Measurements from ENCODE around the gene COLEC12. TPM values are rescaled to one million over a fixed set of nuclear protein-coding genes. Genes with fewer than 3 reads are reported as not detected.
A peak's percentile ranks its signal among the peaks of the same experiment; 100 is the strongest.

COLEC12 gene
- total RNA-seq, 1 donor from 2014 or later, result 7.3 TPM

DNA sequence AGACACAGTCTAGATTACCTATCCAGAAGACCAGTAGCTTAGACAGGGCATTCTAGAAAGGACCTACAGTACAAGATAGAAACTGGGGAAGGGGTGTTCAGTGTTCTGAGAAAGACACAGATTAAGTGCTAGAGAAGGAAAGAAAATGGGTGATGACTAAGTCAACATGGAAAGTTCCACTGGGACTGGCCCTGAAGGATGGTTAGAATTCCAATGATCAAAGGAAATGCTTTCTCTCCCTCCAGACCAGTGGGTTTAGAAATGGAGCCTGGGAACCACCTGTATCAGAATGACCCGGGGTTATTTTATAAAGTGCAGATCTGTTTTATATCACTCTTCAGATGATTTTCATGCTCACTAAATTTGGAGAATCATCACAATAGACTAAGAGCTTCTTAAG is 5.8 kb upstream of the COLEC12 start:
- H3K27me3 ChIP-seq (ENCODE audit: low read depth), result peaks cover 27% of the 10 kb centered on the region
- TF ChIP-seq, protein P1, sequence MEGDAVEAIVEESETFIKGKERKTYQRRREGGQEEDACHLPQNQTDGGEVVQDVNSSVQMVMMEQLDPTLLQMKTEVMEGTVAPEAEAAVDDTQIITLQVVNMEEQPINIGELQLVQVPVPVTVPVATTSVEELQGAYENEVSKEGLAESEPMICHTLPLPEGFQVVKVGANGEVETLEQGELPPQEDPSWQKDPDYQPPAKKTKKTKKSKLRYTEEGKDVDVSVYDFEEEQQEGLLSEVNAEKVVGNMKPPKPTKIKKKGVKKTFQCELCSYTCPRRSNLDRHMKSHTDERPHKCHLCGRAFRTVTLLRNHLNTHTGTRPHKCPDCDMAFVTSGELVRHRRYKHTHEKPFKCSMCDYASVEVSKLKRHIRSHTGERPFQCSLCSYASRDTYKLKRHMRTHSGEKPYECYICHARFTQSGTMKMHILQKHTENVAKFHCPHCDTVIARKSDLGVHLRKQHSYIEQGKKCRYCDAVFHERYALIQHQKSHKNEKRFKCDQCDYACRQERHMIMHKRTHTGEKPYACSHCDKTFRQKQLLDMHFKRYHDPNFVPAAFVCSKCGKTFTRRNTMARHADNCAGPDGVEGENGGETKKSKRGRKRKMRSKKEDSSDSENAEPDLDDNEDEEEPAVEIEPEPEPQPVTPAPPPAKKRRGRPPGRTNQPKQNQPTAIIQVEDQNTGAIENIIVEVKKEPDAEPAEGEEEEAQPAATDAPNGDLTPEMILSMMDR (IDR thresholded peaks at IDR 0.05; ENCODE audit: borderline replicate concordance), result no peak
- H3K27ac ChIP-seq (replicated peaks), result no peak overlapping the region
- no peak for DNase-seq
- H3K4me1 ChIP-seq, result no peaks in the 10 kb centered on the region
- no peaks in the 10 kb centered on the region for H3K36me3 ChIP-seq
- H3K4me3 ChIP-seq, result no peak overlapping the region
- no peaks in the 10 kb centered on the region for H3K9me3 ChIP-seq (replicated peaks)
- intact Hi-C loops (cut with micrococcal nuclease), result no loop called here

DNA sequence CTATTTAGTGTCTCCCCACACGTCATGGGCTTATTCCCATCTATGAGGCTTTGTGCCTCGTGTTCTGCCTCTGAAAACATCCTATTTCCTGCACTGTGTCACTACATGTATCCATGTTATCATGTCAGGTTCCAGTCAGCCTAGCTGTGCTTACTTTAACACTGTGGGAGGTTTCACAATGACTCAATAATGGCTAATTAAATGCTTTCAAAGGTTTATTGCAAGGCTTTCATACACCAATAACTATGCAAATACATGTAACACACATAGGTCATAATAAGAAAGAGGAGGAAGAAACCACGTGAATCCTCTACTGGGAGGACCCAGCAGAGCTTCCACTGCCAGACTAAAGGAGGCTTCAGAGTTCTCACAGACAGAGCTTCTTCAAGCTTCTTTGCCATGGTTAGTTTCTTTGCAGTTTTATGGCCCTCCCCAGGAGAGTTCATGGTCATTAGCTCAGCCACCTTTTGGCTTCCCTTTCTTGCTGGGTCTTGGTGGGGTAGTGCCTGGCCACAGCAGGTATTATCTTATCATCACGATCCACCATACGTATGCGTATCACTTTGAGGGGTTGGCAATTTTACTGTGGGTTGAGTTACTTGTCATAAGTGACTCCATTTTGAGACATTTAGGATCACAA is 5.1 kb upstream of the COLEC12 start:
- H3K36me3 ChIP-seq, result no peaks in the 10 kb centered on the region
- peaks cover 33% of the 10 kb centered on the region for H3K27me3 ChIP-seq (ENCODE audit: low read depth)
- no peaks in the 10 kb centered on the region for H3K9me3 ChIP-seq (replicated peaks)
- H3K4me3 ChIP-seq, result no peak overlapping the region
- intact Hi-C loops (cut with micrococcal nuclease), result no loop called here
- H3K27ac ChIP-seq (replicated peaks), result no peak overlapping the region
- no peak for DNase-seq
- H3K4me1 ChIP-seq, result peaks cover 4% of the 10 kb centered on the region
- TF ChIP-seq, protein P1 (IDR thresholded peaks at IDR 0.05; ENCODE audit: borderline replicate concordance), result no peak

DNA sequence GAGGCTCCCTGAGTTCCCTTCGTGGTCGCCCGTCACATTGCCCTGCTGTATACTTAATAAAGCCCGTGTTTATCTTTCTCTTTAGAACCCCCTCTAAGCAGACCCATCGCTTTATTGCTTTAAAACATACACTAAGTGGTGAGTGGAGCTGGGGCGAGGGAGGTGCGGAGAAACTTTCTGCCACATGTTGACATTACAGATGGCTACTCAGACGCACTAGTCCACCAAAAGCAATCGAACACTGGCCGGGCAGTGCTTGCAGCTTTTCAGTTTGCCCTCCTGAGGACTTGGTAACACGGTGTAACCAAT is 859 bp upstream of the COLEC12 start:
- intact Hi-C loops (cut with micrococcal nuclease), result no loop called here
- peak overlapping the region; percentile 61 for H3K4me3 ChIP-seq
- peaks cover 76% of the 10 kb centered on the region for H3K27me3 ChIP-seq (ENCODE audit: low read depth)
- no peak for DNase-seq
- peaks cover 22% of the 10 kb centered on the region for H3K4me1 ChIP-seq
- TF ChIP-seq, protein P1 (IDR thresholded peaks at IDR 0.05; ENCODE audit: borderline replicate concordance), result no peak
- H3K9me3 ChIP-seq (replicated peaks), result no peaks in the 10 kb centered on the region
- no peaks in the 10 kb centered on the region for H3K36me3 ChIP-seq
- H3K27ac ChIP-seq (replicated peaks), result no peak overlapping the region

DNA sequence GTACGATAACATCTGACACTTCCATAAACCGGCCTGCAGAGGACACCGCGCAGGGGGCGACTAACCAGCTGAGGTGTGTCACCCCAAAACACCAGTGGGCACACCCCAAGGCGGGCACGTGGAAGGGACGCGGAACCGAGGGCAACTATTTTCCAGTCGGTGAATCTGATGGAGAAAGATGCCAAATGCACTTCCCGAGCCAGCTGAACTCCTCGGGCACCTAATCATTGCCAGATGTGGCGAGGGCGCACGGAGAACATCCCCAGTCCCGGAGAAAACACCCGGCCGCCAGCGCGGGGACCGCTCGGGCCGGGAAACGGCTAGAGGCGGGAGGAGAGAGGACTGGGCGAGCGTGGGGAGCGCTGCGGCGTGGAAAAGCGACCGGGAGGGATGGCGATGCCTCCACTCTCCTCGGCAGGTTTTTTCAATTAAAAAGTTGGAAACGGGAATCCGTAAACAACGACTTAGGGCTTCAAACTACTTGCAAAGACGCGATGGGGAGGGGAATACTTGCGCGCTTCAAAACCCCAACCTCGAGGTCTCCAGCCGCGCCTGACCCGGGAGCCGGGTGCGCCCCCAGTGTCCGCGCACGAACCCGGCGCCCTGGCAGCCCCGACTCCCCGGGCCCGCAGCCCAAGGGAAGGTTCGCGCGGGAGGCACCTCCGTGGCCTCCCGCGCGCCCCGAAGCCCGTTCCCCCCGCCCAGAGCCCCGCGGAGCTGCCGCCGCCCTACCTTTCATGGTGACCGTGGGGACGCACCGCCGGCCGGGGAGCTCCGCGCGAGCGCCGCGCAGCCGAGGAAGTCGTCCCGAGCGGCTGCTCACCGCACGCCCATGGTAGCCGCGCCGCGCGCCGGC is 497 bp downstream of the COLEC12 start:
- Histone ChIP-seq H3K27ac (replicated peaks) (peak overlapping the region; percentile 3), H3K36me3 (no peaks in the 10 kb centered on the region), H3K4me3 (peak overlapping the region; percentile 61), H3K27me3 (ENCODE audit: low read depth) (peaks cover 89% of the 10 kb centered on the region), H3K9me3 (replicated peaks) (no peaks in the 10 kb centered on the region), H3K4me1 (peaks cover 22% of the 10 kb centered on the region)
- intact Hi-C loops (cut with micrococcal nuclease), result no loop called here
- TF ChIP-seq, protein P1 (IDR thresholded peaks at IDR 0.05; ENCODE audit: borderline replicate concordance), result peak; percentile 26
- no peak for DNase-seq

DNA sequence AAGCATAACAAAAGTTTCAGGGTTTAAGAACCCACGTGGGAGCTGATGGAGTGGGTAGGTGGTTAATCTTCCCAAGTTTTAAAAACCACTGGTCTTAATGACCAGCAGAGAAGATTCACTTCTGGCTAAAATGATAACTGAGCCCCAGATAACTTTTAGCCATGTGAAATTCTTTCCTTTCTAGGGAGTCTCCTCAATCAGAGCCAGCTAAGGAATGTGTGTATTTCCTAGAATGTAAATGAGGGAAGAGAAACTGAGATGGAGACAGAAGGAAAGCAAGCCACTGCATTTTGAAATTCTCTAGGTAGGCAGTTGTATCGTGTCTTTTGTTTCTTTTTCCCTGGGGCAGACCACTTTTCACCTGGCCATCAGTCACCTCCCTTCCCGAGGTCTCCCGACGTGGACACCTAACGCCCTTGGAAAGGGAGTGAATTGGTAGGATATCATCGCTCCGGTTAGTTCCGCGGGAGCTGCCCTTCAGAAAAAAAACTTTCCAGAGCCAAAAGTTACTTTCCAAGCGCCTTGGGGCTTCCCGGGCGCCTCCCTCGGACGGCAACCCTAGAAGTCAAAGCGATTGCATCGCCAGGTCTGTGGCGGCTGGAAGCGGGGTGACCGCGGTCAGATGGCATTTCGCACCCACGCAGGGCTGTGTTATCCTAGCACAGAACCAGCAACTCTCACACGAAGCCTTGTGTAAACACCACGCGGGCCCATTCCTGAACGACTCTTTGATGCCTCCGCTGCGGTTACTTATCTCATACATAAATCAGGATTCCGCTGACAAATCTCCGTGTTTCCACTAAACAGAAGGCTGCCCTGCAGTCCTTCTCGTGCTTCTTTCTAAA is 1.3 kb downstream of the COLEC12 start:
- H3K9me3 ChIP-seq (replicated peaks), result no peaks in the 10 kb centered on the region
- peak overlapping the region; percentile 61 for H3K4me3 ChIP-seq
- H3K27me3 ChIP-seq (ENCODE audit: low read depth), result peaks cover 92% of the 10 kb centered on the region
- peak overlapping the region; percentile 3 for H3K27ac ChIP-seq (replicated peaks)
- intact Hi-C loops (cut with micrococcal nuclease), result no loop called here
- peaks cover 22% of the 10 kb centered on the region for H3K4me1 ChIP-seq
- DNase-seq, result no peak
- TF ChIP-seq, protein P1 (IDR thresholded peaks at IDR 0.05; ENCODE audit: borderline replicate concordance), result no peak
- no peaks in the 10 kb centered on the region for H3K36me3 ChIP-seq
